SK-N-SH treated with all-trans-retinoic acid at 6 μM for 48 hours (cell line): ENCODE measurements around the gene TOGARAM1.

ENCODE experiments used
- BACH2 ChIP-seq: fragments of 250-450 bp; sonication (Bioruptor Pico); IDR thresholded peaks from 2 replicates; pipeline ENCODE4 v1.9.0; 2021; ENCODE audit warnings: mild to moderate bottlenecking, borderline replicate concordance
- PPARA ChIP-seq: fragments of 250-450 bp; sonication (Bioruptor Pico); IDR thresholded peaks from 2 replicates; pipeline ENCODE4 v1.5.0; 2020; ENCODE audit warnings: mild to moderate bottlenecking, borderline replicate concordance
- ZFP3 ChIP-seq: fragments of 250-450 bp; sonication (Bioruptor Pico); IDR thresholded peaks from 2 replicates; pipeline ENCODE4 v1.5.0; 2020; ENCODE audit warnings: mild to moderate bottlenecking, moderate library complexity
- TF ChIP-seq, protein P1 (sequence below): fragments of 250-450 bp; sonication (Bioruptor Pico); IDR thresholded peaks from 2 replicates; pipeline ENCODE4 v1.5.0; 2020; ENCODE audit warnings: mild to moderate bottlenecking, moderate library complexity

DNA sequence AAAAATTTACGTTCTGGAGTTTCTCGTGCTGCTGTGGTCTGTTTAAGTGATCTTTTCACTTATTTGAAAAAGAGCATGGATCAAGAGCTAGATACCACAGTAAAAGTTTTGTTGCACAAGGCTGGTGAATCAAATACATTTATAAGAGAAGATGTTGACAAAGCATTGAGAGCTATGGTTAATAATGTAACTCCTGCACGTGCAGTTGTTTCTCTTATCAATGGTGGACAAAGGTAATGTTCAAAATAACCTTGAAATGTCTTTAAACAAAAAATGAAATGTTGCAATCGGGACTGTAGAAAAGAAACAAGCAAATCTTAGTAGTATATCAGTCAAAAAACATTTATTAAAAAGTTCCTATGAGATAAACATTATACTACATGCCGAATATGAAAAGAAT is 82.6 kb downstream of the TOGARAM1 start:
- no peak for TF ChIP-seq PPARA (CRISPR knock-in tag)
- TF ChIP-seq ZFP3 (CRISPR knock-in tag): no peak
- TF ChIP-seq, protein P1, sequence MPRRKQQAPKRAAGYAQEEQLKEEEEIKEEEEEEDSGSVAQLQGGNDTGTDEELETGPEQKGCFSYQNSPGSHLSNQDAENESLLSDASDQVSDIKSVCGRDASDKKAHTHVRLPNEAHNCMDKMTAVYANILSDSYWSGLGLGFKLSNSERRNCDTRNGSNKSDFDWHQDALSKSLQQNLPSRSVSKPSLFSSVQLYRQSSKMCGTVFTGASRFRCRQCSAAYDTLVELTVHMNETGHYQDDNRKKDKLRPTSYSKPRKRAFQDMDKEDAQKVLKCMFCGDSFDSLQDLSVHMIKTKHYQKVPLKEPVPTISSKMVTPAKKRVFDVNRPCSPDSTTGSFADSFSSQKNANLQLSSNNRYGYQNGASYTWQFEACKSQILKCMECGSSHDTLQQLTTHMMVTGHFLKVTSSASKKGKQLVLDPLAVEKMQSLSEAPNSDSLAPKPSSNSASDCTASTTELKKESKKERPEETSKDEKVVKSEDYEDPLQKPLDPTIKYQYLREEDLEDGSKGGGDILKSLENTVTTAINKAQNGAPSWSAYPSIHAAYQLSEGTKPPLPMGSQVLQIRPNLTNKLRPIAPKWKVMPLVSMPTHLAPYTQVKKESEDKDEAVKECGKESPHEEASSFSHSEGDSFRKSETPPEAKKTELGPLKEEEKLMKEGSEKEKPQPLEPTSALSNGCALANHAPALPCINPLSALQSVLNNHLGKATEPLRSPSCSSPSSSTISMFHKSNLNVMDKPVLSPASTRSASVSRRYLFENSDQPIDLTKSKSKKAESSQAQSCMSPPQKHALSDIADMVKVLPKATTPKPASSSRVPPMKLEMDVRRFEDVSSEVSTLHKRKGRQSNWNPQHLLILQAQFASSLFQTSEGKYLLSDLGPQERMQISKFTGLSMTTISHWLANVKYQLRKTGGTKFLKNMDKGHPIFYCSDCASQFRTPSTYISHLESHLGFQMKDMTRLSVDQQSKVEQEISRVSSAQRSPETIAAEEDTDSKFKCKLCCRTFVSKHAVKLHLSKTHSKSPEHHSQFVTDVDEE (CRISPR knock-in tag): no peak
- TF ChIP-seq BACH2 (CRISPR knock-in tag): no peak
